Thoracic aorta (tissue), 2 donors: ENCODE measurements around the gene ZNF154. TPM values are rescaled to one million over a fixed set of nuclear protein-coding genes. Genes with fewer than 3 reads are reported as not detected.
A peak's percentile ranks its signal among the peaks of the same experiment; 100 is the strongest.

ENCODE experiments used
- ATAC-seq: fragments of 150-250 bp; one replicate; pipeline ENCODE4 v1.8.0; 2017; ENCODE audit warnings: low read depth; ENCODE audit not compliant: insufficient number of reproducible peaks, low FRiP score
- DNase-seq: peaks from one replicate; pipeline ENCODE4 v3.0.0-alpha.2; 2020; ENCODE audit warnings: low spot score
- H3K27ac ChIP-seq, 2 donors: fragments of 200-600 bp; sonication (generic); 1 replicate in 1 of 2; 2 replicates in 1 of 2; pipeline ENCODE4 v1.5.1; 2016; ENCODE audit warnings: mild to moderate bottlenecking in 2 of 2, moderate library complexity in 2 of 2
- H3K27me3 ChIP-seq: fragments of 200-600 bp; sonication (generic); replicated peaks from 2 replicates; pipeline ENCODE4 v1.6.0; 2016; ENCODE audit warnings: mild to moderate bottlenecking; ENCODE audit not compliant: insufficient read depth
- H3K36me3 ChIP-seq: fragments of 200-600 bp; sonication (generic); one replicate; pipeline ENCODE4 v1.5.1; 2016
- H3K4me1 ChIP-seq, 2 donors: fragments of 200-600 bp; sonication (generic); 1 replicate in 1 of 2; 2 replicates in 1 of 2; pipeline versions ENCODE4 v1.5.1 to v1.6.0; 2016; ENCODE audit warnings: low read depth in 2 of 2, mild to moderate bottlenecking in 1 of 2; ENCODE audit not compliant: control insufficient read depth in 1 of 2
- H3K4me3 ChIP-seq: fragments of 200-600 bp; sonication (generic); 2 replicates; pipeline ENCODE4 v1.5.1; 2016; ENCODE audit warnings: mild to moderate bottlenecking
- H3K9me3 ChIP-seq: fragments of 200-600 bp; sonication (generic); 2 replicates; pipeline ENCODE4 v1.5.1; 2016
- total RNA-seq, 2 donors: library from RNA; depleted of rRNA; stranded (reverse); fragments of >200 nt; gene quantifications; one replicate each; pipeline versions ENCODE4 v1.1.0 to v1.2.3, GENCODE V29; 2016
- TF ChIP-seq, protein P1 (sequence below): fragments of 200-600 bp; sonication (generic); IDR thresholded peaks from one replicate; pipeline ENCODE4 v1.5.1; 2019; ENCODE audit warnings: antibody characterized with exemption

Gene ZNF154
- total RNA-seq, 2 donors from 2014 or later: 3.0 to 3.2 TPM

DNA sequence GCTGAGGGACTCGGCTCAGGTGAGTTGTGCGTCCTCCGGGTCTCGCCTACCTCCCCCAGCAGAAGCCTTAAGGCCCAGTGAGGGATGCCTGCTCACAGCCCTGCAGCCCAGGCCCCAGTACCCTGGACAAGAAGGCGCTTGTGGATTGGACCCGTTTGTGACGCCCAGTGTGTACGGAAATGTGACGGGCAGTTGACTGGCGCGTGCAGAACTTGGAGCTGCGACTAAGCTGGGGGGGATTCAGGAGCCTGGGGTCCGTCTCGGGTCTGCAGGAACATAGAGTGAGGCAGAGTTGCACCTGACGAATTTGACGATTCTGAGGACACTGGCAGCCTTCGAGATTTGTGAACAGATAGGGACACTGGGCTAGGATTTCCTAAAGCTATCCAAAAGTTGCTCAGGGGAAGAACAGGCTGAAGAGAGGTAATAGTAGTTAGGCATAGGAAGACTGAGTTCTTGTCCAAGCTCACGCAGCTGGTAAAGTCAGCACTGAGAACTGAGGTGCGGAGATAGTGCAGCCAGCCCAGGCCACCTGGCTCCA lies 26.7 kb downstream of the ZNF154 start:
- DNase-seq (no peak), ATAC-seq (no peak)
- no peaks in the 10 kb centered on the region for H3K27me3 ChIP-seq
- peaks cover 36% of the 10 kb centered on the region for H3K36me3 ChIP-seq
- TF ChIP-seq, protein P1, sequence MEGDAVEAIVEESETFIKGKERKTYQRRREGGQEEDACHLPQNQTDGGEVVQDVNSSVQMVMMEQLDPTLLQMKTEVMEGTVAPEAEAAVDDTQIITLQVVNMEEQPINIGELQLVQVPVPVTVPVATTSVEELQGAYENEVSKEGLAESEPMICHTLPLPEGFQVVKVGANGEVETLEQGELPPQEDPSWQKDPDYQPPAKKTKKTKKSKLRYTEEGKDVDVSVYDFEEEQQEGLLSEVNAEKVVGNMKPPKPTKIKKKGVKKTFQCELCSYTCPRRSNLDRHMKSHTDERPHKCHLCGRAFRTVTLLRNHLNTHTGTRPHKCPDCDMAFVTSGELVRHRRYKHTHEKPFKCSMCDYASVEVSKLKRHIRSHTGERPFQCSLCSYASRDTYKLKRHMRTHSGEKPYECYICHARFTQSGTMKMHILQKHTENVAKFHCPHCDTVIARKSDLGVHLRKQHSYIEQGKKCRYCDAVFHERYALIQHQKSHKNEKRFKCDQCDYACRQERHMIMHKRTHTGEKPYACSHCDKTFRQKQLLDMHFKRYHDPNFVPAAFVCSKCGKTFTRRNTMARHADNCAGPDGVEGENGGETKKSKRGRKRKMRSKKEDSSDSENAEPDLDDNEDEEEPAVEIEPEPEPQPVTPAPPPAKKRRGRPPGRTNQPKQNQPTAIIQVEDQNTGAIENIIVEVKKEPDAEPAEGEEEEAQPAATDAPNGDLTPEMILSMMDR: no peak
- peaks cover 45% of the 10 kb centered on the region for H3K9me3 ChIP-seq
- peaks cover 8 to 11% of the 10 kb centered on the region in 2 donors for H3K4me1 ChIP-seq
- no peak overlapping the region for H3K27ac ChIP-seq
- peak overlapping the region; percentile 97 for H3K4me3 ChIP-seq

DNA sequence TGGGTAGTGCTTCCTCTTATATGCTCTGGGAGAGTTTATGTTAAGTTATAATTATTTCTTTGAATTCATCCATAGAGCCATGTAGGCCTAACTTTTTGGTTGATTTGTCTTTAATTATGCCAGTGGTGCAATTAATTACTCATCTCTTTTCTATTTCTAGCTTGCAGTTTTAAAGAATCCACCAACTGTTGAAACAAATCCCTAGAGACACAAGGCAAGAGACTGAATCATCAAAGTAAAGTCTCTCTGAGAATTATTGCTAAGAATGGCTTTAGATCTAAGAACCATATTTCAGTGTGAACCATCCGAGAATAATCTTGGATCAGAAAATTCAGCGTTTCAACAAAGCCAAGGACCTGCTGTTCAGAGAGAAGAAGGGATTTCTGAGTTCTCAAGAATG lies 33.1 kb downstream of the ZNF154 start:
- H3K9me3 ChIP-seq: no peaks in the 10 kb centered on the region
- H3K27ac ChIP-seq: no peak overlapping the region
- no peak overlapping the region for H3K4me3 ChIP-seq
- no peaks in the 10 kb centered on the region for H3K36me3 ChIP-seq
- no peak for ATAC-seq
- DNase-seq: no peak
- TF ChIP-seq, protein P1: no peak
- no peaks in the 10 kb centered on the region for H3K4me1 ChIP-seq
- no peaks in the 10 kb centered on the region for H3K27me3 ChIP-seq

DNA sequence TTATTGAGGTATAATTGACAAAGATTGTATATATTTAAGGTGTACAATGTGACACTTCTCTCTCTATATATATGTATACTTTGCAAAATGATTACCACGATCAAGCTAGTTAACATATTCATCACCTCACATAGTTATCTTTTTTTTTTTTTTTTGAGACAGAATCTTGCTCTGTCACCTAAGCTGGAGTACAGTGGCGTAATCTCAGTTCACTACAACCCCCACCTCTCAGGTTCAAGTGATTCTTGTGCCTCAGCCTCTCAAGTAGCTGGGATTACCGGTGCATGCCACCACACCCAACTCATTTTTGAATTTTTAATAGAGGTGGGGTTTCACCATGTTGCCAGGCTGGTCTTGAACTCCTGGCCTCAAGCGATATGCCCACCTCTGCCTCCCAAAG lies 36.5 kb downstream of the ZNF154 start:
- TF ChIP-seq, protein P1: no peak
- DNase-seq: no peak
- no peaks in the 10 kb centered on the region for H3K4me1 ChIP-seq
- H3K9me3 ChIP-seq: no peaks in the 10 kb centered on the region
- no peak overlapping the region for H3K27ac ChIP-seq
- H3K27me3 ChIP-seq: no peaks in the 10 kb centered on the region
- H3K4me3 ChIP-seq: no peak overlapping the region
- H3K36me3 ChIP-seq: no peaks in the 10 kb centered on the region
- no peak for ATAC-seq

DNA sequence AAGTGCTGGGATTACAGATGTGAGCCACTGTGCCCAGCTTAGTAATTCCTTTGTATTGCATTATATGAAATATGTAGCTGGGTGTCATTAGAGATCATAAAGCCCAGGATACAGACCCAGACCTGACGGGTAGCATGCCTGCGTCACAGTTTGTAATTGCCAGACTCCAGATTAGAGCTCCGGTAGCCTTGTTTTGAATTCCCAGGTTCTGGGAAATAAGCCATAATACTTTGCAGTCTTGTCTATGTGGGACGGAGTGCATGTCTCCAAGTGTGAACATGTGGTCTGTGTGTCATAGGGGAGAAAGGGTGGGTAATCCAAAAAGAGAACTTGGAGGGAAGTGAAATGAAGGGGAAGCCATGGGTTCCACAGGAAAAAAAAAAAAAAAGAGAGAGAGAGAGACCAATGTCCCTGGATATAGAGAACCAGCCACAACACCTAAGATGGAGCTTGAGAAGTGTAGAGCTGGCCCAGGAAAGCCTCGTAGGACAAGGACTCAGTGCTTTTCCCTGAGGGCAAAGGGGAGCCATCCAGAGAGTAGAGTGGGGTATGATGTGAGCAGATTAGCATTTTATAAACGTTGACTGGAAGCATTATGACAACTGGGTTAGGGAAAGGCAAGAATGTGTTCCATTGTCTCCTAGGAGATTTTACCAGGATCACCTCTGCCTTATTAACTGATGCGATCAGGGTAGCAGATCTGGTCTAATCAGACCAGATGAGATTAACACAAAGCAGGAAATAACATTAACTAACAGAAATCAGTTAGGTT lies 37.7 kb downstream of the ZNF154 start:
- no peaks in the 10 kb centered on the region for H3K4me1 ChIP-seq
- H3K4me3 ChIP-seq: no peak overlapping the region
- TF ChIP-seq, protein P1: no peak
- DNase-seq (no peak), ATAC-seq (no peak)
- no peaks in the 10 kb centered on the region for H3K36me3 ChIP-seq
- no peaks in the 10 kb centered on the region for H3K9me3 ChIP-seq
- no peak overlapping the region for H3K27ac ChIP-seq
- H3K27me3 ChIP-seq: no peaks in the 10 kb centered on the region

DNA sequence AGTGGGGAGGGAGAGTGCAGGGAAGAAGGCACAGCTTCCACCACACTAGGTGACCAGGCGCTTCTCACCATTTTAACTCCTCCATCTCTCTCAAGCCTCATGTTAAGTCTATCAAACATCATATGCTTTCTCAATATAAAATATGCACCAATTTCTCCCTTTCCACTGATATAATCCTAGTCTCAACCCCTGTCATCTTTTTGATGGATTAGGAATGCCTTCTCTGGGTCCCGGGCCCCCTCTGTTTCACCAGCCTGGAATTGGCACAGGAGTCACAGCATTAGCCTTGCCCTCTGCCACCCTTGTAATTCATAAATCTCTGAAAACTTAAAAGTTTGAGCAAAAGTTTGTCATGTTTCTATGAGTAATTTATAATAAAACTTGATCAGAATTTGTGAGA lies 40.4 kb downstream of the ZNF154 start, which contains the start of gene ZSCAN4:
ZSCAN4 (plus strand) TSS at position 301 of the 400 bp plus-strand sequence. CDS start 7,211 bp downstream, outside the sequence.
- H3K4me1 ChIP-seq: peaks cover 3% of the 10 kb centered on the region in 2 donors
- H3K27ac ChIP-seq: no peak within 1 kb of the TSS
- H3K4me3 ChIP-seq: no peak within 1 kb of the TSS
- TF ChIP-seq, protein P1: no peak
- no peaks in the 10 kb centered on the region for H3K9me3 ChIP-seq
- H3K27me3 ChIP-seq: no peaks in the 10 kb centered on the region
- DNase-seq: no peak
- no peak for ATAC-seq
- H3K36me3 ChIP-seq: no peaks in the 10 kb centered on the region
